DLD1 (cell line): ENCODE results near the gene ZBTB5.
"Not testable (repeated sequence)": the region's sequence is repeated elsewhere in the genome, so short reads cannot be mapped to it uniquely, and the experiment has no call there.

Experiments
- in situ Hi-C: cut with HindIII; loops from 2 replicates; pipeline ENCODE4 v1.10.0; 2017; ENCODE audit warnings: low sequenced_read_pairs

The ZBTB5 gene

GRCh38 chr9:37465249-37466036 lies at the start of gene ZBTB5:
ZBTB5 (minus strand) TSS chr9:37465450; CDS start chr9:37442551, 22,899 bp downstream.
- in situ Hi-C loops, result no loop called here

- in situ Hi-C loops, result no loop called here
These were observed 49.7 kb upstream of the ZBTB5 start for GRCh38 chr9:37514999-37515398.

- in situ Hi-C loops, result not testable (repeated sequence)
These were observed 49.2 kb upstream of the ZBTB5 start for GRCh38 chr9:37514415-37514814.

- in situ Hi-C loops, result no loop called here
These were observed 47.2 kb upstream of the ZBTB5 start for GRCh38 chr9:37512437-37512836.

- in situ Hi-C loops, result no loop called here
These were observed 46.1 kb upstream of the ZBTB5 start for GRCh38 chr9:37511016-37512010.

GRCh38 chr9:37510053-37510452 lies 44.8 kb upstream of the ZBTB5 start:
- in situ Hi-C loops, result not testable (repeated sequence)

- in situ Hi-C loops, result no loop called here
These were observed 44.3 kb upstream of the ZBTB5 start for GRCh38 chr9:37509536-37509935.

GRCh38 chr9:37508834-37509206 lies 43.6 kb upstream of the ZBTB5 start:
- in situ Hi-C loops, result no loop called here

GRCh38 chr9:37508135-37508833 lies 43.0 kb upstream of the ZBTB5 start:
- in situ Hi-C loops, result no loop called here

- in situ Hi-C loops, result no loop called here
These were observed 42.4 kb upstream of the ZBTB5 start for GRCh38 chr9:37507566-37508134.

- in situ Hi-C loops, result no loop called here
These were observed 39.4 kb upstream of the ZBTB5 start for GRCh38 chr9:37504605-37505004.

- in situ Hi-C loops, result no loop called here
These were observed 38.5 kb upstream of the ZBTB5 start for GRCh38 chr9:37503736-37504135.

- in situ Hi-C loops, result no loop called here
These were observed 36.8 kb upstream of the ZBTB5 start for GRCh38 chr9:37501957-37502596.

- in situ Hi-C loops, result no loop called here
These were observed 34.0 kb upstream of the ZBTB5 start for GRCh38 chr9:37499297-37499696.

GRCh38 chr9:37498457-37498856 lies 33.2 kb upstream of the ZBTB5 start:
- in situ Hi-C loops, result no loop called here

GRCh38 chr9:37497320-37497719 lies 32.1 kb upstream of the ZBTB5 start:
- in situ Hi-C loops, result no loop called here

GRCh38 chr9:37496020-37496419 lies 30.8 kb upstream of the ZBTB5 start:
- in situ Hi-C loops, result no loop called here

- in situ Hi-C loops, result no loop called here
These were observed 30.3 kb upstream of the ZBTB5 start for GRCh38 chr9:37495571-37495970.

GRCh38 chr9:37491939-37492338 lies 26.7 kb upstream of the ZBTB5 start:
- in situ Hi-C loops, result no loop called here
